Brain microvascular endothelial cell (primary cell): ENCODE data around the gene MARCKS.
A peak's percentile ranks its signal among the peaks of the same experiment; 100 is the strongest.
"Not testable (repeated sequence)": the region's sequence is repeated elsewhere in the genome, so short reads cannot be mapped to it uniquely, and the experiment has no call there.

Experiments used
- DNase-seq: peaks from one replicate; pipeline ENCODE4 v3.0.0-alpha.2; 2020
- H3K27ac ChIP-seq: fragments of 250-450 bp; sonication (Bioruptor Pico); 2 replicates; pipeline ENCODE4 v1.5.1; 2020; ENCODE audit warnings: mild to moderate bottlenecking, moderate library complexity
- H3K27me3 ChIP-seq: fragments of 250-450 bp; sonication (Bioruptor Pico); replicated peaks from 2 replicates; pipeline ENCODE4 v1.5.1; 2020; ENCODE audit warnings: mild to moderate bottlenecking
- H3K36me3 ChIP-seq: fragments of 250-450 bp; sonication (Bioruptor Pico); replicated peaks from 2 replicates; pipeline ENCODE4 v1.5.1; 2020; ENCODE audit warnings: mild to moderate bottlenecking
- H3K4me3 ChIP-seq: 2 replicates; pipeline ENCODE4 v1.5.1; 2011; ENCODE audit warnings: low read depth, mild to moderate bottlenecking, control low read depth, low read length, moderate library complexity
- CTCF ChIP-seq: IDR thresholded peaks from 2 replicates; pipeline ENCODE4 v1.5.1; 2011; ENCODE audit warnings: low read depth, mild to moderate bottlenecking, moderate library complexity, low read length, control low read depth, inconsistent platforms; ENCODE audit errors: missing control alignments
- in situ Hi-C: cut with HindIII; loops from 2 replicates; pipeline ENCODE4 v1.10.0; 2017; ENCODE audit warnings: low sequenced_read_pairs, low pct_ligation_motif_present

The MARCKS gene

GRCh38 chr6:113903666-113904330 is 46.7 kb downstream of the MARCKS start:
- Histone ChIP-seq H3K27me3 (no peaks in the 10 kb centered on the region), H3K36me3 (no peaks in the 10 kb centered on the region), H3K4me3 (no peak overlapping the region), H3K27ac (no peak overlapping the region)
- no peak for TF ChIP-seq CTCF
- no peak for DNase-seq
- in situ Hi-C loops = no loop called here

- no peak for TF ChIP-seq CTCF
- in situ Hi-C loops = no loop called here
- no peaks in the 10 kb centered on the region for H3K27me3 ChIP-seq
- H3K27ac ChIP-seq = no peak overlapping the region
- no peak overlapping the region for H3K4me3 ChIP-seq
- no peaks in the 10 kb centered on the region for H3K36me3 ChIP-seq
- peak; percentile 28 for DNase-seq
These were observed 50.1 kb downstream of the MARCKS start for GRCh38 chr6:113907102-113907815.

- Histone ChIP-seq H3K27ac (no peak overlapping the region), H3K27me3 (no peaks in the 10 kb centered on the region), H3K4me3 (no peak overlapping the region), H3K36me3 (no peaks in the 10 kb centered on the region)
- no peak for TF ChIP-seq CTCF
- peak; percentile 16 for DNase-seq
- in situ Hi-C loops = no loop called here
These were observed 51.7 kb downstream of the MARCKS start for GRCh38 chr6:113908801-113909200.

- H3K36me3 ChIP-seq = no peaks in the 10 kb centered on the region
- peak; percentile 69 for DNase-seq
- H3K27ac ChIP-seq = no peak overlapping the region
- in situ Hi-C loops = no loop called here
- H3K4me3 ChIP-seq = no peak overlapping the region
- H3K27me3 ChIP-seq = no peaks in the 10 kb centered on the region
- peak; percentile 48 for TF ChIP-seq CTCF
These were observed 52.2 kb downstream of the MARCKS start for GRCh38 chr6:113909224-113909856.

- H3K36me3 ChIP-seq, H3K4me3 ChIP-seq, H3K27me3 ChIP-seq, H3K27ac ChIP-seq, in situ Hi-C loops, DNase-seq: not testable (repeated sequence)
These were observed 53.1 kb downstream of the MARCKS start for GRCh38 chr6:113910285-113910684.
